T-helper 17 cell (primary cell): Measurements from ENCODE around the gene RFPL4A. TPM values are rescaled to one million over a fixed set of nuclear protein-coding genes. Genes with fewer than 3 reads are reported as not detected.
"Not testable (repeated sequence)": the region's sequence is repeated elsewhere in the genome, so short reads cannot be mapped to it uniquely, and the experiment has no call there.

Experiments
- ATAC-seq: fragments of 150-1000 bp; cut with Tn5 transposase; 2 replicates; pipeline ENCODE4 v1.10.0; 2021; ENCODE audit warnings: mild to moderate bottlenecking, moderate library complexity
- DNase-seq, 3 donors: peaks; one replicate each; pipeline versions ENCODE4 v3.0.0 to v3.0.0-alpha.2; 2020 to 2021
- H3K9me3 ChIP-seq: one replicate; pipeline ENCODE4 v1.7.0; 2013; ENCODE audit warnings: low read length, mild to moderate bottlenecking; ENCODE audit not compliant: control insufficient read depth, poor library complexity, severe bottlenecking
- H3K27ac Mint-ChIP-seq: one replicate; pipeline ENCODE4 v1.8.0; 2022; ENCODE audit warnings: mild to moderate bottlenecking, moderate library complexity, mixed read lengths
- H3K27me3 Mint-ChIP-seq: one replicate; pipeline ENCODE4 v1.8.0; 2022; ENCODE audit warnings: mixed read lengths
- H3K36me3 Mint-ChIP-seq: one replicate; pipeline ENCODE4 v1.8.0; 2022; ENCODE audit warnings: low read depth, mixed read lengths
- H3K4me1 Mint-ChIP-seq: one replicate; pipeline ENCODE4 v1.8.0; 2022; ENCODE audit warnings: mild to moderate bottlenecking, mixed read lengths
- H3K4me3 Mint-ChIP-seq: one replicate; pipeline ENCODE4 v1.8.0; 2022; ENCODE audit warnings: mild to moderate bottlenecking, moderate library complexity, mixed read lengths
- total RNA-seq, 4 donors: library from RNA in 2 of 4; stranded (reverse) in 2 of 4; gene quantifications; one replicate each; pipeline ENCODE4 v1.2.3 and lab custom pipeline; 2022 to 2026

The RFPL4A gene
- total RNA-seq: not detected
- 0 to 0.12 reads per million in 2 donors for total RNA-seq (lab: John Stamatoyannopoulos, UW)

DNA sequence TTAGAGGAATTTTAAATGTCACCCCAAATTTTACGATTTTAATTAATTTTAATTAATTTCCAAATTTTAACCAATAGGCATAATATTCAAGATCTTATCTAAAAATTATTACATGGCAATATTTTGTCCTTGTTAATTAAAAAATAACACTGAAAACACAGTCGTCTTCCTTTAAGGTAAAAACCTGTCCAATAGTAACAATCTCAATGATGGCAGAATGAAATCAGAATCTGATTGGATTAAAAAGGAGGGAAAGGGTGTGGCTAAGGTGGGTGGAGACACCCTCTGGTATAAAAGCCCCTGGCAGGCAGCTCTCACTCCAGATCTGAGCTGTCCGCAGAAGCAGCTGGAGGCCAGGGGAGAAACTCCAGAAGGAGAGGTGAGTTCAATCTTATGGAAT is at the start of gene RFPL4A:
TSS of gene RFPL4A (plus strand) at position 301 of the 400 bp plus-strand sequence. CDS start 2,704 bp downstream, outside the sequence.
- H3K9me3 ChIP-seq, ATAC-seq, DNase-seq, H3K4me3 Mint-ChIP-seq, H3K36me3 Mint-ChIP-seq, H3K4me1 Mint-ChIP-seq, H3K27ac Mint-ChIP-seq: not testable (repeated sequence)
- peaks cover 30% of the 10 kb centered on the region for H3K27me3 Mint-ChIP-seq

GRCh38 chr19:55711719-55712118 is 47.2 kb upstream of the RFPL4A start:
- ATAC-seq: no peak

DNA sequence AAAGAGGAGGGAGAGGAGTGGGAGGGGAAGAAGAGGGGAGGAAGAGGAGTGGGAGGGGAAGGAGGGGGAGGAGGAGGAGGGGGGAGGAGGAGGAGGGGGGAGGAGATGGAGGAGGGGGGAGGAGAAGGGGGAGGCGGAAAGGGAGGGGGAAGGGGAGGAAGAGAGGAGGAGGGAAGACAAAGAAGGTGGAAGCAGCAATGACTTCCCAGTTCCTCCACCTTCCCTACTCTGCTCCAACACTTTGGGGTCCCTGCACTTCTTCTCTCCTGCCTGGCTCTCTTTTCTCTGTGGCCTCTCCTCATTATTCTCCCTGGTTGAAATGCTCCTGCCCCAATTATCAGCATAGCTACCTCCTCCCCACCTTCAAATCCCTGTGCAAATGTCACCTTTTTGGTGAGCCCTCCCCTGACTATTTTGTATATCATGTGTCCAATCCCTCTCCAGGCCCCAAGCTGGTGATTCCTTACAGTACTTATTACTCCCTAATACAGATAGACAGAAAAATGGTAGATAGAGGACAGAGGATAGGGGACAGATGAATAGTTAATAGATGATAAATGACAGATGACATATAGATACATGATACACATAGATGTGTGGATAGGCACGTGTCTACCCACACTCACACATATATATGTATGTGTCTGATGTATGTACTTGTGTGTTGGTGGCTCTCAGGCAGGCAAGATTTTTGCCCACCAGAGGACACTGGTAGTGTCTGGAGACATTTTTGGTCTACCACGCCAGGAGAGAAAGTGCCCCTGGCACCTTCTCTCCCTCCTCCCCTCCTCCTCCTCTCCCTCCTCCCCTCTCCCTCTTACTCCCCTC is 45.9 kb upstream of the RFPL4A start:
- Mint-ChIP-seq H3K27ac (no peak overlapping the region), H3K4me1 (no peaks in the 10 kb centered on the region), H3K4me3 (peak overlapping the region; percentile 22), H3K27me3 (peaks cover 30% of the 10 kb centered on the region), H3K36me3 (no peaks in the 10 kb centered on the region)
- DNase-seq (no peak), ATAC-seq (no peak)
- no peaks in the 10 kb centered on the region for H3K9me3 ChIP-seq

More at GRCh38 chr19:55711719-55712118, 47.2 kb upstream of the RFPL4A start:
- H3K9me3 ChIP-seq: no peaks in the 10 kb centered on the region
- H3K4me1 Mint-ChIP-seq: no peaks in the 10 kb centered on the region
- no peaks in the 10 kb centered on the region for H3K36me3 Mint-ChIP-seq
- H3K27me3 Mint-ChIP-seq: peaks cover 20% of the 10 kb centered on the region
- no peak overlapping the region for H3K4me3 Mint-ChIP-seq
- H3K27ac Mint-ChIP-seq: no peak overlapping the region
- no peak for DNase-seq

DNA sequence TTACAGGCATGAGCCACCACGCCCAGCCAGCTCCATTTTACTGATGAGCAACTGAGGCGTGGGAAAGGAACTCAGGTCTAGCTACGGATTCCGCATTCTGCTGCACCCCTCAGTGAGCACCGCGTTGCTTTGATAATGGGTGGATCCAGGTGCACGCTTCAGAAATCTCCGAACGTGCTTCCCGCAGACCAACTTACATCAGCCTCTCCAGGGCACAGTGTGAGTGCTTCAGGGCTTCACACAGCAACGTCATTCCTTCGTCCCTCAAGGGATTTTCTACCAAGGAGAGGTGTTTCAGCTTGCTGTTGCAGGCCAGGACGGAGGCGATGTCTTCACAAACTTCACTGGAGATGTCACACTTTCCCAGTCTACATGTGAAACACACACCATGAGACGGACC is 42.4 kb upstream of the RFPL4A start:
- DNase-seq (no peak), ATAC-seq (no peak)
- peak overlapping the region; percentile 28 for H3K4me3 Mint-ChIP-seq
- no peak overlapping the region for H3K27ac Mint-ChIP-seq
- peaks cover 2% of the 10 kb centered on the region for H3K36me3 Mint-ChIP-seq
- peaks cover 35% of the 10 kb centered on the region for H3K27me3 Mint-ChIP-seq
- H3K9me3 ChIP-seq: peaks cover 5% of the 10 kb centered on the region
- H3K4me1 Mint-ChIP-seq: no peaks in the 10 kb centered on the region

GRCh38 chr19:55717251-55717650 is 41.6 kb upstream of the RFPL4A start:
- ATAC-seq (no peak), DNase-seq (no peak)
- no peak overlapping the region for H3K27ac Mint-ChIP-seq
- no peaks in the 10 kb centered on the region for H3K4me1 Mint-ChIP-seq
- peaks cover 5% of the 10 kb centered on the region for H3K9me3 ChIP-seq
- no peak overlapping the region for H3K4me3 Mint-ChIP-seq
- peaks cover 2% of the 10 kb centered on the region for H3K36me3 Mint-ChIP-seq
- H3K27me3 Mint-ChIP-seq: peaks cover 33% of the 10 kb centered on the region

GRCh38 chr19:55717879-55718711 is 40.8 kb upstream of the RFPL4A start:
- not testable (repeated sequence) for H3K27ac Mint-ChIP-seq
- peaks cover 33% of the 10 kb centered on the region for H3K27me3 Mint-ChIP-seq

GRCh38 chr19:55720214-55720746 is 38.6 kb upstream of the RFPL4A start:
- Mint-ChIP-seq H3K36me3 (peaks cover 2% of the 10 kb centered on the region), H3K27me3 (peaks cover 35% of the 10 kb centered on the region)

More at GRCh38 chr19:55717879-55718711, 40.8 kb upstream of the RFPL4A start:
- not testable (repeated sequence) for H3K4me1 Mint-ChIP-seq, ATAC-seq, DNase-seq, H3K4me3 Mint-ChIP-seq, H3K36me3 Mint-ChIP-seq, H3K9me3 ChIP-seq

DNA sequence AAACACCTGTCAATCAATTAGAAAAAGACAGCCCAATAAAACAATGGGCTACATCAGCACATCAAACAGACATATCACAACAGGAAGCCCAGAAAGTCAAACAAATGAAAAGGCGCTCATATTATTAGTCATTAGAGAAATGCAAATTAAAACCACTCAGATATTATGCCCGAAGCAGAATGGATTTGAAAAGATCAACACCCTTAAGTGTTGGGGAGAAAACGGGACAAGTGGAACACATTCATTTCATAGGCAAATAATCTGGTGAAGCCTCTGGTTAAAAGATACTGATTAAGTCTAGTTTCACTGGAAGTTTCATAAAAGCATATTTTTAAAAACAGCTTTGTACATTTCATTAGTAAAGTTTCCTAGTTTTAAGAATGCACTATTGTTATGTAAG is 38.1 kb upstream of the RFPL4A start:
- H3K4me3 Mint-ChIP-seq: no peak overlapping the region
- peaks cover 5% of the 10 kb centered on the region for H3K9me3 ChIP-seq
- H3K4me1 Mint-ChIP-seq: no peaks in the 10 kb centered on the region
- H3K36me3 Mint-ChIP-seq: peaks cover 2% of the 10 kb centered on the region
- peaks cover 40% of the 10 kb centered on the region for H3K27me3 Mint-ChIP-seq
- no peak overlapping the region for H3K27ac Mint-ChIP-seq
- ATAC-seq (no peak), DNase-seq (no peak)

More at GRCh38 chr19:55720214-55720746, 38.6 kb upstream of the RFPL4A start:
- Mint-ChIP-seq H3K4me1 (no peaks in the 10 kb centered on the region), H3K4me3 (no peak overlapping the region), H3K27ac (no peak overlapping the region)
- no peak for DNase-seq
- H3K9me3 ChIP-seq: peaks cover 5% of the 10 kb centered on the region
- ATAC-seq: no peak

- Mint-ChIP-seq H3K4me3 (no peak overlapping the region), H3K27me3 (peaks cover 39% of the 10 kb centered on the region), H3K27ac (no peak overlapping the region), H3K4me1 (no peaks in the 10 kb centered on the region), H3K36me3 (peaks cover under 1% of the 10 kb centered on the region)
- DNase-seq (no peak), ATAC-seq (no peak)
- H3K9me3 ChIP-seq: peaks cover 5% of the 10 kb centered on the region
Observed at GRCh38 chr19:55723491-55723890, 35.4 kb upstream of the RFPL4A start.

- peaks cover 18% of the 10 kb centered on the region for H3K27me3 Mint-ChIP-seq
- H3K9me3 ChIP-seq, DNase-seq, H3K4me1 Mint-ChIP-seq, H3K36me3 Mint-ChIP-seq, ATAC-seq, H3K4me3 Mint-ChIP-seq, H3K27ac Mint-ChIP-seq: not testable (repeated sequence)
Observed at GRCh38 chr19:55730378-55730777, 28.5 kb upstream of the RFPL4A start.

GRCh38 chr19:55738302-55738701 is 20.6 kb upstream of the RFPL4A start, which contains the start of gene NLRP9:
NLRP9 (minus strand) TSS chr19:55738402; CDS start chr19:55738374, 28 bp downstream.
- no peak within 1 kb of the TSS for H3K27ac Mint-ChIP-seq
- DNase-seq (no peak), ATAC-seq (no peak)
- no peak within 1 kb of the TSS for H3K4me3 Mint-ChIP-seq
- no peaks in the 10 kb centered on the region for H3K36me3 Mint-ChIP-seq
- no peaks in the 10 kb centered on the region for H3K4me1 Mint-ChIP-seq
- no peaks in the 10 kb centered on the region for H3K9me3 ChIP-seq
- peaks cover 32% of the 10 kb centered on the region for H3K27me3 Mint-ChIP-seq

DNA sequence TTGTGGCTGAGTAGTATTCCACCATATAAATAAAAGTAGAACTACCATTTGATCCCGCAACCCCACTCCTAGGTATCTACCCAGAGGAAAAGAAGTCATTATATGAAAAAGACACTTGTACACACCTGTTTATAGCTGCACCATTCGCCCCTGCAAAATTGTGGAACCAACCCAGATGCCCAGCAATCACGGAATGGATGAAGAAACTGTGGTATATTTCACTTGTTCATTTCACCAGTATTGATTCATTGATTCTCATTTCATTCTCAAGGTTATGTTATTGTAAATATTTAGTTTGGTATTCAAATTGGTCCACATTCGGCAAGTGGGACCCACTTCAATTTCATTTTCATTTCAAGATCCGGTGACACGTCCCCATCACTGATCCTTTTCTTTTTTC is 8.2 kb upstream of the RFPL4A start:
- DNase-seq (no peak), ATAC-seq (no peak)
- Mint-ChIP-seq H3K4me3 (no peak overlapping the region), H3K4me1 (no peaks in the 10 kb centered on the region), H3K27ac (no peak overlapping the region), H3K36me3 (no peaks in the 10 kb centered on the region), H3K27me3 (peaks cover 11% of the 10 kb centered on the region)
- H3K9me3 ChIP-seq: no peaks in the 10 kb centered on the region

DNA sequence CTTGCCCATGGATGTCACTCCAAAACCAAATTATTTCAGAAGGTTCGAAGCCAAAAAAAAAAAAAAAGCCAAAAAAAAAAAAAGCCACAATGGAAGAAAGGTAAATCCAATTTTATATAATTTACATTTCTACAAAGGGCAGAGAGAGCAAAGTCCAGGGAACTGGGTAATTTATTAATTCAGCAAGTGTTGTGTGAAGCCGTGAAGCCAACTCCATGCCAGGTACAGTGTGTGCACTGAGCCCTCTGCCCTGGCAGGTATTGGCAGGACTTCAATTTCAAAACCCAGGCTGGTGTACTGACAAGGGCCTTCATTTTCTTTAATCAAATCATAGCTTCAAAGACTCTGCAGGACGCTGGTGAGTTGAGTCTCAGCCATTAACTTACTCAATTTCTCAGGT is 5.5 kb upstream of the RFPL4A start:
- peaks cover 20% of the 10 kb centered on the region for H3K27me3 Mint-ChIP-seq
- ATAC-seq: no peak
- H3K9me3 ChIP-seq: no peaks in the 10 kb centered on the region
- H3K36me3 Mint-ChIP-seq: no peaks in the 10 kb centered on the region
- no peak overlapping the region for H3K4me3 Mint-ChIP-seq
- H3K27ac Mint-ChIP-seq: peak overlapping the region; percentile 49
- no peak for DNase-seq
- no peaks in the 10 kb centered on the region for H3K4me1 Mint-ChIP-seq
